ENCODE data around the gene NRIP1. TPM values are rescaled to one million over a fixed set of nuclear protein-coding genes. Genes with fewer than 3 reads are reported as not detected.

The NRIP1 gene
- total RNA-seq, 1 donor from 2014 or later: 45.9 TPM

DNA sequence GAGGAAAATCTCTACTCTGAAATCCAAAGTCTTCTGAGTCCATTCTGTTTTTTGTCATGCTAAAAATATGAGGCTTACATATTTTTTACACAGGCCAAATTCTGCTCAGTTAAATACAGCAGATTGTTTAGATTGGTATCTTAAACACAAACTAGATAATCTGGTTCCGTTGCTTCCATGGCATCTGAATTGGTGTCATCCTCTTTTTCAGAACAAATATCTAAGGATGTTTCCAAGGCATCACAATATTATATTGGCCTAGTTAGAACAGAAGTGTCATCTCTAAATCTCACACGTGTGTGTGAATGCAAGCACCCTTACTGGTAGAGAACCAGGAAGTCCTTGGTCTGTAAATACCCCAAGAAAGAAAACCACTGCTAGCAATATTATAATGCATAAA, 151.2 kb downstream of the NRIP1 start:
- no peaks in the 10 kb centered on the region for H3K4me1 ChIP-seq
- TF ChIP-seq, protein P1, sequence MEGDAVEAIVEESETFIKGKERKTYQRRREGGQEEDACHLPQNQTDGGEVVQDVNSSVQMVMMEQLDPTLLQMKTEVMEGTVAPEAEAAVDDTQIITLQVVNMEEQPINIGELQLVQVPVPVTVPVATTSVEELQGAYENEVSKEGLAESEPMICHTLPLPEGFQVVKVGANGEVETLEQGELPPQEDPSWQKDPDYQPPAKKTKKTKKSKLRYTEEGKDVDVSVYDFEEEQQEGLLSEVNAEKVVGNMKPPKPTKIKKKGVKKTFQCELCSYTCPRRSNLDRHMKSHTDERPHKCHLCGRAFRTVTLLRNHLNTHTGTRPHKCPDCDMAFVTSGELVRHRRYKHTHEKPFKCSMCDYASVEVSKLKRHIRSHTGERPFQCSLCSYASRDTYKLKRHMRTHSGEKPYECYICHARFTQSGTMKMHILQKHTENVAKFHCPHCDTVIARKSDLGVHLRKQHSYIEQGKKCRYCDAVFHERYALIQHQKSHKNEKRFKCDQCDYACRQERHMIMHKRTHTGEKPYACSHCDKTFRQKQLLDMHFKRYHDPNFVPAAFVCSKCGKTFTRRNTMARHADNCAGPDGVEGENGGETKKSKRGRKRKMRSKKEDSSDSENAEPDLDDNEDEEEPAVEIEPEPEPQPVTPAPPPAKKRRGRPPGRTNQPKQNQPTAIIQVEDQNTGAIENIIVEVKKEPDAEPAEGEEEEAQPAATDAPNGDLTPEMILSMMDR (IDR thresholded peaks at IDR 0.05): no peak
- H3K4me3 ChIP-seq: no peak overlapping the region

DNA sequence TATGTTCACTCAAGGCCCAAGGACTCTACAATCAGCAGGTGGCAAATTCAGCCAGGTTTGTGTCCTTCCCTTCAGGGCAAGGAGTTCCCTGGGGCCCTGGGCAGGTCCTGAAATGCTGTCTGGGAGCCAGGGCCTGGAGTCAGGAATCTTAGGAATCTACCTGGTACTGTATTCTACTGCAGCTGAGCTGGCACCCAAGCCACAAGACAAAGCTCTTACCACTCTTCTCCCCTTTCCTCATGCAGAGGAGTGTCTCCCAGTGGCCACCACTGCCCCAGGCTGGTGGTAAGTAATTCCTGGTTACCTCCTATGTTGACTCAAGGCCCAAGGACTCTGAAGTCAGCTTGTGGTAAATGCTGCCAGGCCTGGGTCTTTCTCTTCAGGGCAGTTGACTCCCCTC, 153.4 kb downstream of the NRIP1 start:
- no peak overlapping the region for H3K4me3 ChIP-seq
- intact Hi-C loops (cut with DNase I): no loop called here
- DNase-seq: no peak
- peak; percentile 37 for ATAC-seq
- H3K27ac ChIP-seq: no peak overlapping the region
- no peaks in the 10 kb centered on the region for H3K4me1 ChIP-seq
- TF ChIP-seq, protein P1 (IDR thresholded peaks at IDR 0.05): no peak
- H3K27me3 ChIP-seq: no peaks in the 10 kb centered on the region
- no peaks in the 10 kb centered on the region for H3K36me3 ChIP-seq
- H3K9me3 ChIP-seq: no peaks in the 10 kb centered on the region

More for the DNA sequence above, 151.2 kb downstream of the NRIP1 start:
- Histone ChIP-seq H3K27me3 (no peaks in the 10 kb centered on the region), H3K9me3 (no peaks in the 10 kb centered on the region), H3K27ac (no peak overlapping the region), H3K36me3 (no peaks in the 10 kb centered on the region)
- no peak for ATAC-seq
- DNase-seq: no peak
- intact Hi-C loops (cut with DNase I): no loop called here
